H1 (cell line): Measurements from ENCODE around the gene PDE9A. TPM values are rescaled to one million over a fixed set of nuclear protein-coding genes. Genes with fewer than 3 reads are reported as not detected.

Experiments used
- CTCF ChIA-PET: fragments of 300-600 bp; sonication (Branson Sonifier 250); formaldehyde crosslinking; loops from one replicate; lab custom pipeline; 2021; ENCODE audit not compliant: partially characterized antibody; lab: Charles Lee
- POLR2A ChIA-PET: fragments of 300-600 bp; sonication (Branson Sonifier 250); formaldehyde crosslinking; loops from one replicate; lab custom pipeline; 2021; ENCODE audit warnings: inconsistent platforms; ENCODE audit not compliant: partially characterized antibody; lab: Charles Lee
- DNase-seq, 2 experiments: peaks; one replicate each; pipeline versions ENCODE4 v3.0.0 to v3.0.0-alpha.2; 2010 to 2022; ENCODE audit warnings: low spot score in 2 of 2, low read depth in 1 of 2, mixed read lengths in 1 of 2
- FAIRE-seq: peaks from 2 replicates; lab custom pipeline; 2011; peaks lifted over from hg19 to GRCh38; lab: Jason Lieb, UNC
- H2AFZ ChIP-seq: 2 replicates; pipeline ENCODE4 v1.8.1; 2012; ENCODE audit warnings: low read length, inconsistent platforms
- H2AK5ac ChIP-seq: 2 replicates; pipeline ENCODE4 v1.6.1; 2013; ENCODE audit warnings: low read depth, low read length
- H2BK120ac ChIP-seq: replicated peaks from 2 replicates; pipeline ENCODE3; 2013; ENCODE audit warnings: low read depth, low read length, inconsistent platforms
- H2BK12ac ChIP-seq: 2 replicates; pipeline ENCODE4 v1.6.1; 2013; ENCODE audit warnings: low read depth, low read length
- H2BK15ac ChIP-seq: 2 replicates; pipeline ENCODE4 v1.6.1; 2013; ENCODE audit warnings: low read length
- H2BK20ac ChIP-seq: 2 replicates; pipeline ENCODE4 v1.6.1; 2013; ENCODE audit warnings: low read length
- H2BK5ac ChIP-seq: 2 replicates; pipeline ENCODE4 v1.6.1; 2013; ENCODE audit warnings: low read depth, low read length
- H3K14ac ChIP-seq: 2 replicates; pipeline ENCODE4 v1.6.1; 2013; ENCODE audit warnings: inconsistent platforms; ENCODE audit not compliant: insufficient read length
- H3K18ac ChIP-seq: 2 replicates; pipeline ENCODE4 v1.6.1; 2013; ENCODE audit warnings: low read length; ENCODE audit errors: extremely low read depth
- H3K23ac ChIP-seq: 2 replicates; pipeline ENCODE4 v1.6.1; 2013; ENCODE audit warnings: inconsistent platforms; ENCODE audit not compliant: insufficient read length
- H3K23me2 ChIP-seq: 2 replicates; pipeline ENCODE4 v1.6.1; 2013; ENCODE audit warnings: low read depth, low read length
- H3K27ac ChIP-seq: 2 replicates; pipeline ENCODE4 v1.6.1; 2011; ENCODE audit warnings: low read depth, low read length, inconsistent platforms
- H3K27me3 ChIP-seq, 4 experiments: replicated peaks in 1 of 4; 1 replicate in 1 of 4; 2 replicates in 3 of 4; pipeline versions ENCODE4 v1.6.1 to v1.8.1; 2011 to 2013; ENCODE audit warnings: low read length in 3 of 4, mild to moderate bottlenecking in 3 of 4, inconsistent platforms in 2 of 4, mixed read lengths in 2 of 4, moderate library complexity in 1 of 4; ENCODE audit not compliant: control insufficient read depth in 3 of 4, insufficient read depth in 3 of 4; ENCODE audit errors: extremely low read depth in 1 of 4
- H3K36me3 ChIP-seq, 4 experiments: 2 replicates each; pipeline versions ENCODE4 v1.6.1 to v1.8.1; 2011 to 2013; ENCODE audit warnings: mild to moderate bottlenecking in 4 of 4, low read length in 3 of 4, moderate library complexity in 2 of 4, control low read depth in 1 of 4, inconsistent platforms in 1 of 4; ENCODE audit not compliant: insufficient read depth in 4 of 4, control insufficient read depth in 2 of 4
- H3K4ac ChIP-seq: replicated peaks from 2 replicates; pipeline ENCODE3; 2013; ENCODE audit warnings: low read length, low read depth, mixed read lengths, inconsistent platforms; ENCODE audit not compliant: insufficient read length
- H3K4me1 ChIP-seq, 4 experiments: replicated peaks in 1 of 4; 1 replicate in 1 of 4; 2 replicates in 3 of 4; pipeline versions ENCODE4 v1.6.1 to v1.8.1; 2011 to 2013; ENCODE audit warnings: low read length in 3 of 4, inconsistent platforms in 2 of 4, mixed read lengths in 1 of 4; ENCODE audit not compliant: insufficient read depth in 4 of 4, control insufficient read depth in 3 of 4
- H3K4me2 ChIP-seq, 2 experiments: 2 replicates each; pipeline versions ENCODE4 v1.6.1 to v1.8.1; 2011 to 2013; ENCODE audit warnings: low read depth in 2 of 2, low read length in 2 of 2, control low read depth in 1 of 2, inconsistent platforms in 1 of 2, mild to moderate bottlenecking in 1 of 2; ENCODE audit not compliant: insufficient read depth in 1 of 2
- H3K4me3 ChIP-seq, 4 experiments: fragments of 200-600, 300-600 bp in 1 of 4; sonication (generic), shearing (Covaris generic), sonication (Bioruptor Twin) in 1 of 4; 2 replicates each; pipeline versions ENCODE4 v1.5.1 to v1.8.1; 2011 to 2016; ENCODE audit warnings: low read length in 4 of 4, low read depth in 3 of 4, control low read depth in 2 of 4, inconsistent platforms in 2 of 4, mild to moderate bottlenecking in 2 of 4, mixed read lengths in 1 of 4, moderate library complexity in 1 of 4; ENCODE audit not compliant: insufficient read depth in 2 of 4; ENCODE audit errors: extremely low read depth in 1 of 4
- H3K56ac ChIP-seq: replicated peaks from 2 replicates; pipeline ENCODE3; 2013; ENCODE audit warnings: low read depth, mild to moderate bottlenecking, mixed read lengths, low read length, inconsistent platforms; ENCODE audit not compliant: insufficient read length
- H3K79me1 ChIP-seq: 2 replicates; pipeline ENCODE4 v1.6.1; 2013; ENCODE audit warnings: low read depth, low read length, control low read depth
- H3K79me2 ChIP-seq, 2 experiments: 2 replicates each; pipeline versions ENCODE4 v1.6.1 to v1.8.1; 2012 to 2013; ENCODE audit warnings: low read length in 2 of 2, mild to moderate bottlenecking in 2 of 2, inconsistent platforms in 1 of 2; ENCODE audit not compliant: insufficient read depth in 2 of 2, control insufficient read depth in 1 of 2
- H3K9ac ChIP-seq, 4 experiments: replicated peaks in 1 of 4; 1 replicate in 1 of 4; 2 replicates in 3 of 4; pipeline versions ENCODE4 v1.6.1 to v1.8.1; 2011 to 2013; ENCODE audit warnings: low read depth in 3 of 4, low read length in 3 of 4, control low read depth in 2 of 4, mild to moderate bottlenecking in 2 of 4, moderate library complexity in 2 of 4, inconsistent platforms in 1 of 4; ENCODE audit errors: extremely low read depth in 1 of 4
- H3K9me3 ChIP-seq, 2 experiments: 2 replicates each; pipeline versions ENCODE4 v1.6.1 to v1.8.1; 2012 to 2013; ENCODE audit warnings: mild to moderate bottlenecking in 2 of 2, moderate library complexity in 2 of 2, control low read depth in 1 of 2, inconsistent platforms in 1 of 2, low read depth in 1 of 2, low read length in 1 of 2, mixed read lengths in 1 of 2; ENCODE audit not compliant: insufficient read depth in 2 of 2
- H4K20me1 ChIP-seq, 2 experiments: replicated peaks in 1 of 2; 2 replicates each; pipeline versions ENCODE3 to v1.8.1; 2011 to 2013; ENCODE audit warnings: inconsistent platforms in 2 of 2, low read length in 2 of 2, mild to moderate bottlenecking in 1 of 2; ENCODE audit not compliant: insufficient read depth in 2 of 2, control insufficient read depth in 1 of 2
- H4K5ac ChIP-seq: 2 replicates; pipeline ENCODE4 v1.6.1; 2013; ENCODE audit warnings: low read length, low read depth, mixed read lengths, inconsistent platforms; ENCODE audit not compliant: insufficient read length
- H4K8ac ChIP-seq: 2 replicates; pipeline ENCODE4 v1.8.0; 2013; ENCODE audit warnings: mild to moderate bottlenecking, moderate library complexity, low read length, inconsistent platforms; ENCODE audit not compliant: insufficient read depth; ENCODE audit errors: extremely low read depth
- H4K91ac ChIP-seq: replicated peaks from 2 replicates; pipeline ENCODE3; 2013; ENCODE audit warnings: low read length, mixed read lengths, inconsistent platforms; ENCODE audit not compliant: insufficient read length
- CTBP2 ChIP-seq: IDR thresholded peaks from 2 replicates; pipeline ENCODE4 v1.7.0; 2011; ENCODE audit warnings: borderline replicate concordance, mild to moderate bottlenecking, moderate library complexity, mixed read lengths, low read length; ENCODE audit not compliant: insufficient read depth, insufficient read length
- RBBP5 ChIP-seq: IDR thresholded peaks from 2 replicates; pipeline ENCODE4 v1.7.1; 2012; ENCODE audit warnings: low read depth, mild to moderate bottlenecking, inconsistent platforms, low read length, moderate library complexity, borderline replicate concordance
- SP4 ChIP-seq: IDR thresholded peaks from 2 replicates; pipeline ENCODE4 v1.6.1; 2012; ENCODE audit warnings: low read length, inconsistent platforms
- WGBS, 2 experiments: shearing (Covaris generic) in 1 of 2; methylation state at CpG; one replicate each; pipeline versions ENCODE4 v1.1.6 to v1.1.7; 2013 to 2015; ENCODE audit warnings: low lambda C conversion rate in 2 of 2, mixed read lengths in 2 of 2, inconsistent platforms in 1 of 2, low coverage in 1 of 2, missing lambda C conversion rate in 1 of 2; ENCODE audit not compliant: insufficient replicate concordance in 2 of 2, insufficient coverage in 1 of 2, insufficient read length in 1 of 2; ENCODE audit errors: extremely low coverage in 1 of 2, missing lambda C conversion rate in 1 of 2; 5-methylcytosine and 5-hydroxymethylcytosine counted together
- polyA plus RNA-seq, 7 experiments: library from polyadenylated mRNA; depleted of rRNA in 3 of 7; stranded (reverse) in 5 of 7; unstranded in 2 of 7; fragments of >200 nt in 5 of 7; fragments of 200-250 nt in 2 of 7; gene quantifications; 1 replicate in 5 of 7; 2 replicates in 1 of 7; 4 replicates in 1 of 7; pipeline versions ENCODE4 v1.2.1 to v1.2.3, GENCODE V29; 2011 to 2013; ENCODE audit warnings: missing spikeins in 2 of 7, mixed read lengths in 2 of 7
- total RNA-seq: library from RNA; stranded (reverse); fragmentation: NEBNext Ultra II Directional; extraction: Animal tissue kit (Norgen Biotek cat#: 25700); gene quantifications from 2 replicates; pipeline ENCODE4 v1.2.1, GENCODE V29; 2021

Gene PDE9A
- total and polyA plus RNA-seq, 2 of the 8 experiments (the other 6 are each of a cell fraction or from before 2014, with no cell fraction given), result 39.2 to 45.9 TPM

DNA sequence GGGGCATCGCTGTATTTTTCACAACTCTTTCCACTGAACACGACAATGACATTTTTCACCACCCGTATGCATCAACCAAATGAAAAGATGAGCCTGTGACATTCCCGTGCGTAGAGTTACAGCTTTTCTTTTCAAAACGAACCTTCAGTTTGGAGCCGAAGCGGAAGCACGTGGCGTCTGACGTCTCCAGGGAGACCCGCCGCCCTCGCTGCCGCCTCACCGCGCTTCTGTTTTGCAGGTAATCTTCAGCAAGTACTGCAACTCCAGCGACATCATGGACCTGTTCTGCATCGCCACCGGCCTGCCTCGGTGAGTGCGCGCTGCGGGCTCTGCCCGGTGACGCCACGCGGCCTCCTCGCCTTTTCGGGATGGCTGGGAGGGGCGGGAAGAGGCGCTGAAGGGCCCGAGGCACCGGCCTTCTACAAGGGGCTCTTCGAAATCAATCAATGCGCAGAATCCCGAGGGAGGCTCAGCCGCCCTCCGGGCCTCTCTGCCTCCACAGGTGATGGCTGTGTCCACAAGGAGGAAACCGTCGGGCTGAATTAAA, 32.6 kb downstream of the PDE9A start:
- FAIRE-seq, result no peak
- Histone ChIP-seq H2BK12ac (no peak overlapping the region), H3K36me3 (peaks cover 3 to 24% (median 15%) of the 10 kb centered on the region in 4 experiments; a peak in 7 of 8 replicates), H3K18ac (no peak overlapping the region), H3K9me3 (no peaks in the 10 kb centered on the region), H4K20me1 (peaks cover 4 to 7% of the 10 kb centered on the region in 2 experiments), H3K23ac (no peak overlapping the region), H3K56ac (no peak overlapping the region), H3K4me1 (no peaks in the 10 kb centered on the region; a peak in 1 of 7 replicates), H2BK20ac (no peak overlapping the region), H2BK5ac (no peak overlapping the region), H3K9ac (no peak overlapping the region), H4K91ac (no peak overlapping the region), H2AK5ac (no peak overlapping the region), H3K23me2 (peaks cover 3% of the 10 kb centered on the region; the same call in 1 of the 2 replicates), H3K14ac (no peak overlapping the region), H3K4me3 (no peak overlapping the region), H3K27ac (no peak overlapping the region), H2BK15ac (no peak overlapping the region), H3K79me2 (no peaks in the 10 kb centered on the region), H2BK120ac (no peak overlapping the region), H4K8ac (no peak overlapping the region), H3K27me3 (no peaks in the 10 kb centered on the region), H2AFZ (no peak overlapping the region), H3K79me1 (peaks cover under 1% of the 10 kb centered on the region; the same call in 1 of the 2 replicates), H3K4me2 (no peak overlapping the region), H4K5ac (no peak overlapping the region), H3K4ac (no peak overlapping the region)
- DNase-seq, result no peak
- 97% methylated on average over 41 of the region's 41 CpGs; no CpG with 5 or more reads in 1 of the 2 experiments for WGBS, 2 experiments
- CTCF ChIA-PET, result no interaction called here
- POLR2A ChIA-PET, result no interaction called here
- TF ChIP-seq RBBP5, result no peak
- no peak for TF ChIP-seq CTBP2
- no peak for TF ChIP-seq SP4
